Neural cell (in vitro differentiated cells): Measurements from ENCODE around the gene TAF11. TPM values are rescaled to one million over a fixed set of nuclear protein-coding genes. Genes with fewer than 3 reads are reported as not detected.

Source experiments
- H2AFZ ChIP-seq: fragments of 200-600, 300-800 bp; sonication (generic), shearing (Covaris generic); 2 replicates; pipeline ENCODE4 v1.6.0; 2014; ENCODE audit warnings: low read depth, mild to moderate bottlenecking, antibody characterized with exemption, low read length, moderate library complexity
- H3F3A ChIP-seq: fragments of 200-600 bp; shearing (Covaris generic); 2 replicates; pipeline ENCODE4 v1.6.1; 2016; ENCODE audit warnings: mild to moderate bottlenecking, moderate library complexity, mixed read lengths, antibody characterized with exemption, low read length; ENCODE audit not compliant: insufficient read depth, poor library complexity, severe bottlenecking
- H3K27ac ChIP-seq: fragments of 200-600, 300-800 bp; sonication (generic), shearing (Covaris generic); 2 replicates; pipeline ENCODE4 v1.5.1; 2014; ENCODE audit warnings: mild to moderate bottlenecking, low read length, moderate library complexity
- H3K27me3 ChIP-seq: fragments of 300-800, 200-600 bp; sonication (generic), shearing (Covaris generic); 2 replicates; pipeline ENCODE4 v1.6.0; 2014; ENCODE audit warnings: mild to moderate bottlenecking, low read depth, low read length, moderate library complexity; ENCODE audit not compliant: insufficient read depth
- H3K36me3 ChIP-seq: fragments of 300-800, 200-600 bp; sonication (generic), shearing (Covaris generic); 2 replicates; pipeline ENCODE4 v1.5.1; 2014; ENCODE audit warnings: mild to moderate bottlenecking, antibody characterized with exemption, low read length, moderate library complexity; ENCODE audit not compliant: insufficient read depth
- H3K4me2 ChIP-seq: fragments of 300-800, 200-600 bp; sonication (generic), shearing (Covaris generic); 2 replicates; pipeline ENCODE4 v1.6.0; 2014; ENCODE audit warnings: mild to moderate bottlenecking, low read length
- H3K4me3 ChIP-seq: fragments of 300-800, 200-600 bp; sonication (generic), shearing (Covaris generic); 2 replicates; pipeline ENCODE4 v1.5.1; 2014; ENCODE audit warnings: mild to moderate bottlenecking, low read length, moderate library complexity
- H3K79me2 ChIP-seq: fragments of 200-600 bp; shearing (Covaris generic); replicated peaks from 2 replicates; pipeline ENCODE4 v1.6.0; 2014; ENCODE audit warnings: mild to moderate bottlenecking, low read length, moderate library complexity; ENCODE audit not compliant: insufficient read depth
- H3K9ac ChIP-seq: fragments of 300-800, 200-600 bp; sonication (generic), shearing (Covaris generic); 2 replicates; pipeline ENCODE4 v1.6.1; 2016; ENCODE audit warnings: mild to moderate bottlenecking, low read length, mixed read lengths
- H3K9me2 ChIP-seq: fragments of 200-600 bp; shearing (Covaris generic); 2 replicates; pipeline ENCODE4 v1.6.1; 2016; ENCODE audit warnings: mild to moderate bottlenecking, low read length, mixed read lengths; ENCODE audit not compliant: insufficient read depth
- H3K9me3 ChIP-seq: fragments of 200-600, 300-800 bp; sonication (generic), shearing (Covaris generic); 2 replicates; pipeline ENCODE4 v1.6.1; 2016; ENCODE audit warnings: mild to moderate bottlenecking, mixed run types, low read length, moderate library complexity, mixed read lengths
- H4K20me1 ChIP-seq: fragments of 200-600 bp; shearing (Covaris generic); 2 replicates; pipeline ENCODE4 v1.6.1; 2016; ENCODE audit warnings: mild to moderate bottlenecking, mixed run types; ENCODE audit not compliant: insufficient read depth
- EP300 ChIP-seq: fragments of 450-650 bp; conservative IDR thresholded peaks from 2 replicates; pipeline ENCODE4 v1.6.1; 2014; ENCODE audit warnings: antibody characterized with exemption, mild to moderate bottlenecking, moderate library complexity; ENCODE audit not compliant: poor library complexity, severe bottlenecking
- EZH2 ChIP-seq: fragments of 200-600, 300-800 bp; shearing (Covaris generic), sonication (generic); IDR thresholded peaks from 2 replicates; pipeline ENCODE4 v1.6.1; 2014; ENCODE audit warnings: antibody characterized with exemption, low read length, borderline replicate concordance, mild to moderate bottlenecking; ENCODE audit not compliant: insufficient read depth, poor library complexity, severe bottlenecking
- MXI1 ChIP-seq: fragments of 450-650 bp; conservative IDR thresholded peaks from 2 replicates; pipeline ENCODE4 v1.6.1; 2014; ENCODE audit warnings: antibody characterized with exemption, mild to moderate bottlenecking; ENCODE audit not compliant: poor library complexity, severe bottlenecking
- POLR2AphosphoS5 ChIP-seq: IDR thresholded peaks from 2 replicates; pipeline ENCODE4 v1.6.1; 2012
- RAD21 ChIP-seq: fragments of 450-650 bp; conservative IDR thresholded peaks from 2 replicates; pipeline ENCODE4 v1.6.1; 2014; ENCODE audit warnings: antibody characterized with exemption, mild to moderate bottlenecking, moderate library complexity
- SMC3 ChIP-seq: fragments of 450-650 bp; conservative IDR thresholded peaks from 2 replicates; pipeline ENCODE4 v1.6.1; 2014; ENCODE audit warnings: antibody characterized with exemption, mild to moderate bottlenecking, moderate library complexity; ENCODE audit not compliant: poor library complexity
- TAF1 ChIP-seq: IDR thresholded peaks from 2 replicates; pipeline ENCODE4 v1.6.1; 2012; ENCODE audit warnings: low read depth
- polyA plus RNA-seq: library from polyadenylated mRNA; depleted of rRNA; stranded (reverse); fragments of >200 nt; gene quantifications from 2 replicates; pipeline ENCODE4 v1.2.3, GENCODE V29; 2014
- TF ChIP-seq, protein P1 (sequence below): fragments of 450-650 bp; IDR thresholded peaks from 2 replicates; pipeline ENCODE4 v1.5.1; 2014; ENCODE audit warnings: antibody characterized with exemption, mild to moderate bottlenecking, moderate library complexity; ENCODE audit not compliant: poor library complexity, severe bottlenecking
- TF ChIP-seq, protein P2 (sequence below): IDR thresholded peaks from 2 replicates; pipeline ENCODE4 v1.6.1; 2012; ENCODE audit warnings: borderline replicate concordance

The TAF11 gene
- polyA plus RNA-seq, 1 donor from 2014 or later, result 115 TPM

DNA sequence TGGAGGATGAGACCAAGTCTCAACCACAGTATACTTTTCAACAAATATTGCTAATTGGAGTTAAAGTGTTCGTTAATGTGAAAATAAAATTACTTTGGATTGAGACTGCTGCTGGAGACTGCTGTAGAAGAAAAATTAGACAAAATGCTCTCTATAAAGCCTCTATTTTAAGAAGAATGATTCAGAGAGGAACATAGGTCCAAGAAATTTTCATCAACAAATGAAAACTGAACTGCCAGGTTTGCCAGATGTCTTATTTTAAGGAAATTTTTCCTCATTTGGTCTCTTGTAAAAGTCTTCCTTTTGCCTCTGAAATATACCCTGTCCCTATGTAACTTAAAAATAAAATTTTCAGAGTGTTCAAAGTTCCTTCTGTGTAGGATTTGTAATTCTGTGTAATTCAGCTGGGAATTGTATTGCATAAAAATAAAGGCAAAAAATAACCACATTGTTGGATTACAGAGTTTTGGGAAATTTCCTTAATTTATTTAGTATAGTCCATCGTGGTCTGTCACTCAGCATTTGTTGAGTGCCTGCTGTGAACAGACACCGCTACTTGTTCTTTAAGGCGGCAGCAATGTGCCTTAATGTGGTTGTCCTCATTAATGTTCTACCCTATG is 28.6 kb upstream of the TAF11 start:
- H3K9me2 ChIP-seq, result no peaks in the 10 kb centered on the region
- H3K27me3 ChIP-seq, result no peaks in the 10 kb centered on the region
- no peak overlapping the region for H3K9ac ChIP-seq
- TF ChIP-seq MXI1 (no peak), EZH2 (no peak), TAF1 (no peak), SMC3 (no peak), POLR2AphosphoS5 (no peak), RAD21 (no peak), EP300 (no peak)
- TF ChIP-seq, protein P1, sequence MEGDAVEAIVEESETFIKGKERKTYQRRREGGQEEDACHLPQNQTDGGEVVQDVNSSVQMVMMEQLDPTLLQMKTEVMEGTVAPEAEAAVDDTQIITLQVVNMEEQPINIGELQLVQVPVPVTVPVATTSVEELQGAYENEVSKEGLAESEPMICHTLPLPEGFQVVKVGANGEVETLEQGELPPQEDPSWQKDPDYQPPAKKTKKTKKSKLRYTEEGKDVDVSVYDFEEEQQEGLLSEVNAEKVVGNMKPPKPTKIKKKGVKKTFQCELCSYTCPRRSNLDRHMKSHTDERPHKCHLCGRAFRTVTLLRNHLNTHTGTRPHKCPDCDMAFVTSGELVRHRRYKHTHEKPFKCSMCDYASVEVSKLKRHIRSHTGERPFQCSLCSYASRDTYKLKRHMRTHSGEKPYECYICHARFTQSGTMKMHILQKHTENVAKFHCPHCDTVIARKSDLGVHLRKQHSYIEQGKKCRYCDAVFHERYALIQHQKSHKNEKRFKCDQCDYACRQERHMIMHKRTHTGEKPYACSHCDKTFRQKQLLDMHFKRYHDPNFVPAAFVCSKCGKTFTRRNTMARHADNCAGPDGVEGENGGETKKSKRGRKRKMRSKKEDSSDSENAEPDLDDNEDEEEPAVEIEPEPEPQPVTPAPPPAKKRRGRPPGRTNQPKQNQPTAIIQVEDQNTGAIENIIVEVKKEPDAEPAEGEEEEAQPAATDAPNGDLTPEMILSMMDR, result no peak
- TF ChIP-seq, protein P2, sequence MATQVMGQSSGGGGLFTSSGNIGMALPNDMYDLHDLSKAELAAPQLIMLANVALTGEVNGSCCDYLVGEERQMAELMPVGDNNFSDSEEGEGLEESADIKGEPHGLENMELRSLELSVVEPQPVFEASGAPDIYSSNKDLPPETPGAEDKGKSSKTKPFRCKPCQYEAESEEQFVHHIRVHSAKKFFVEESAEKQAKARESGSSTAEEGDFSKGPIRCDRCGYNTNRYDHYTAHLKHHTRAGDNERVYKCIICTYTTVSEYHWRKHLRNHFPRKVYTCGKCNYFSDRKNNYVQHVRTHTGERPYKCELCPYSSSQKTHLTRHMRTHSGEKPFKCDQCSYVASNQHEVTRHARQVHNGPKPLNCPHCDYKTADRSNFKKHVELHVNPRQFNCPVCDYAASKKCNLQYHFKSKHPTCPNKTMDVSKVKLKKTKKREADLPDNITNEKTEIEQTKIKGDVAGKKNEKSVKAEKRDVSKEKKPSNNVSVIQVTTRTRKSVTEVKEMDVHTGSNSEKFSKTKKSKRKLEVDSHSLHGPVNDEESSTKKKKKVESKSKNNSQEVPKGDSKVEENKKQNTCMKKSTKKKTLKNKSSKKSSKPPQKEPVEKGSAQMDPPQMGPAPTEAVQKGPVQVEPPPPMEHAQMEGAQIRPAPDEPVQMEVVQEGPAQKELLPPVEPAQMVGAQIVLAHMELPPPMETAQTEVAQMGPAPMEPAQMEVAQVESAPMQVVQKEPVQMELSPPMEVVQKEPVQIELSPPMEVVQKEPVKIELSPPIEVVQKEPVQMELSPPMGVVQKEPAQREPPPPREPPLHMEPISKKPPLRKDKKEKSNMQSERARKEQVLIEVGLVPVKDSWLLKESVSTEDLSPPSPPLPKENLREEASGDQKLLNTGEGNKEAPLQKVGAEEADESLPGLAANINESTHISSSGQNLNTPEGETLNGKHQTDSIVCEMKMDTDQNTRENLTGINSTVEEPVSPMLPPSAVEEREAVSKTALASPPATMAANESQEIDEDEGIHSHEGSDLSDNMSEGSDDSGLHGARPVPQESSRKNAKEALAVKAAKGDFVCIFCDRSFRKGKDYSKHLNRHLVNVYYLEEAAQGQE, result no peak
- no peaks in the 10 kb centered on the region for H3F3A ChIP-seq
- no peaks in the 10 kb centered on the region for H3K79me2 ChIP-seq
- H3K4me2 ChIP-seq, result no peak overlapping the region
- H3K4me3 ChIP-seq, result no peak overlapping the region
- H2AFZ ChIP-seq, result no peak overlapping the region
- H3K27ac ChIP-seq, result no peak overlapping the region
- peaks cover 8% of the 10 kb centered on the region for H3K36me3 ChIP-seq
- no peaks in the 10 kb centered on the region for H4K20me1 ChIP-seq
- no peaks in the 10 kb centered on the region for H3K9me3 ChIP-seq

DNA sequence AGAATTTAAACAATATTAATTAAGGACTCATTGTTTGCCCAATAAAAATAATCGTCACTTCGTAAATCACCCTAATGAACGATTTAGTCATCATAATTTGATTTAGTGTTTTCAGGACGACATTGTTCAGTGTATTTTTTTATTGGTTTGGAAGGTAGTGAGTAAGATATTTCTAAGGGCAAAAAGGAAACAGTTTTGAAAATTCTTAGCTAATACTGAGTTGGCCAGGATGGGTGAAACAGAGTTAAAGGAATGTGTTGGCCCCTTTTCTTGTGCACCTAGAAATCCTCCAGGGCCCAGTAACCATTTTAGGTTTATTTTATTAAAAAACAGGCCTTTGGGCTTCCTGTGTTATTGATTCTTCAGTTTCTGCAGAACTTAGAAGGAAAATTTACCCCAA is 26.5 kb upstream of the TAF11 start:
- H4K20me1 ChIP-seq, result no peaks in the 10 kb centered on the region
- H3K4me2 ChIP-seq, result no peak overlapping the region
- H3K9me2 ChIP-seq, result no peaks in the 10 kb centered on the region
- H3K27ac ChIP-seq, result no peak overlapping the region
- TF ChIP-seq, protein P1, result no peak
- TF ChIP-seq EP300, result no peak
- TF ChIP-seq, protein P2, result no peak
- TF ChIP-seq RAD21, result no peak
- TF ChIP-seq POLR2AphosphoS5, result no peak
- no peak for TF ChIP-seq EZH2
- no peak for TF ChIP-seq SMC3
- no peak for TF ChIP-seq MXI1
- TF ChIP-seq TAF1, result no peak
- H3K9me3 ChIP-seq, result no peaks in the 10 kb centered on the region
- no peaks in the 10 kb centered on the region for H3K79me2 ChIP-seq
- H2AFZ ChIP-seq, result no peak overlapping the region
- H3F3A ChIP-seq, result no peaks in the 10 kb centered on the region
- no peaks in the 10 kb centered on the region for H3K27me3 ChIP-seq
- peaks cover 4% of the 10 kb centered on the region for H3K36me3 ChIP-seq
- no peak overlapping the region for H3K4me3 ChIP-seq
- H3K9ac ChIP-seq, result no peak overlapping the region
